ENCODE measurements around the gene VKORC1L1. TPM values are rescaled to one million over a fixed set of nuclear protein-coding genes. Genes with fewer than 3 reads are reported as not detected.
"Not testable (repeated sequence)": the region's sequence is repeated elsewhere in the genome, so short reads cannot be mapped to it uniquely, and the experiment has no call there.

The VKORC1L1 gene
- total RNA-seq, 1 donor from 2014 or later = 32.5 TPM

GRCh38 chr7:65953890-65954450, 81.1 kb downstream of the VKORC1L1 start:
- Mint-ChIP-seq H3K27me3 (ENCODE audit: low read depth) (no peaks in the 10 kb centered on the region), H3K4me3 (ENCODE audit: unreplicated experiment) (no peak overlapping the region), H3K4me1 (ENCODE audit: low read depth) (no peaks in the 10 kb centered on the region), H3K36me3 (ENCODE audit: low read depth) (peaks cover 7% of the 10 kb centered on the region), H3K9me3 (ENCODE audit: low read depth) (no peaks in the 10 kb centered on the region), H3K27ac (ENCODE audit: unreplicated experiment) (no peak overlapping the region)
- DNase-seq (ENCODE audit: low spot score) = peak; percentile 30
- no peak for TF ChIP-seq CTCF (IDR thresholded peaks at IDR 0.05)

- no peaks in the 10 kb centered on the region for H3K27me3 Mint-ChIP-seq (ENCODE audit: low read depth)
- no peak overlapping the region for H3K4me3 Mint-ChIP-seq (ENCODE audit: unreplicated experiment)
- no peak for DNase-seq (ENCODE audit: low spot score)
- no peak for TF ChIP-seq CTCF (IDR thresholded peaks at IDR 0.05)
- peaks cover 13% of the 10 kb centered on the region for H3K36me3 Mint-ChIP-seq (ENCODE audit: low read depth)
- no peaks in the 10 kb centered on the region for H3K4me1 Mint-ChIP-seq (ENCODE audit: low read depth)
- no peak overlapping the region for H3K27ac Mint-ChIP-seq (ENCODE audit: unreplicated experiment)
- H3K9me3 Mint-ChIP-seq (ENCODE audit: low read depth) = no peaks in the 10 kb centered on the region
Measured at GRCh38 chr7:65955718-65956117, 82.8 kb downstream of the VKORC1L1 start.

- Mint-ChIP-seq H3K27ac (ENCODE audit: unreplicated experiment) (no peak overlapping the region), H3K4me1 (ENCODE audit: low read depth) (no peaks in the 10 kb centered on the region), H3K36me3 (ENCODE audit: low read depth) (peaks cover 27% of the 10 kb centered on the region), H3K27me3 (ENCODE audit: low read depth) (no peaks in the 10 kb centered on the region), H3K4me3 (ENCODE audit: unreplicated experiment) (no peak overlapping the region), H3K9me3 (ENCODE audit: low read depth) (no peaks in the 10 kb centered on the region)
- peak; percentile 41 for DNase-seq (ENCODE audit: low spot score)
- TF ChIP-seq CTCF (IDR thresholded peaks at IDR 0.05) = no peak
Measured at GRCh38 chr7:65960351-65961074, 87.6 kb downstream of the VKORC1L1 start.

DNA sequence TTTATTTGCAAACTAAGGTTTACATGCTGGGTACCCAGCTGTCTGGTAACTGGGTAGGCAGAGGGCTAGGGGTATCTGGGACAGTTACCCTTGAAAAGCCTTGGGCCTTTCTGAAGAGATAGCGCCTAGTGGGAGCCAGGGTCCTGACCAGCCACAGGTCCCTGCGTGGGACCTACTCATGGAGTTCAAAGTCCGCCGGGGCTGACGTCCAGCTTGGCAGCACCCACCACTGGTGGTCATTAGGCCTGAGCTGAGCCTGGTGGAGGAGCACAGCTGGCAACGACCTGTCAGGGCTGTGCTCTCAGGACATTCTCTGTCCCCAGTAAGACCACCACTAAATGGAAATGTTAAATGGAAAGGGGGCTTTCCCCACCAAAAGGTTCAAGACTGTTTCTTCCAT, 89.2 kb downstream of the VKORC1L1 start:
- H3K4me1 Mint-ChIP-seq (ENCODE audit: low read depth) = no peaks in the 10 kb centered on the region
- no peaks in the 10 kb centered on the region for H3K27me3 Mint-ChIP-seq (ENCODE audit: low read depth)
- no peak overlapping the region for H3K27ac Mint-ChIP-seq (ENCODE audit: unreplicated experiment)
- TF ChIP-seq CTCF (IDR thresholded peaks at IDR 0.05) = no peak
- DNase-seq (ENCODE audit: low spot score) = peak; percentile 63
- no peak overlapping the region for H3K4me3 Mint-ChIP-seq (ENCODE audit: unreplicated experiment)
- H3K9me3 Mint-ChIP-seq (ENCODE audit: low read depth) = no peaks in the 10 kb centered on the region
- H3K36me3 Mint-ChIP-seq (ENCODE audit: low read depth) = peaks cover 32% of the 10 kb centered on the region

DNA sequence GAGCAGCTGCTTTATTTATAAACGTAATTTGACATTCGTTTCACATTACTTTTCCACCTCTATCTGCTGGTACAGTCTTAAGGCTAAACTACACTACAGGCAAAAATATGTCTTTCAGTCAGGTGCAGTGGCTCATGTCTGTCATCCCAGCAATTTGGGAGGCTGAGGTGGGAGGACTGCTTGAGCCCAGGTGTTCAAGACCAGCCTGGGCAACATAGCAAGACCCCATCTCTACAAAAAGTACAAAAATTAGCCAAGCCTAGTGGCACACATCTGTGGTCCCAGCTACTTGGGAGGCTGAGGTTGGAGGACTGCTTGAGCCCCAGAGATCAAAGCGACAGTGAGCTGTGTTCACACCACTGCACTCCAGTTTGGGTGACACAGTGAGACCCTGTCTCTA, 91.8 kb downstream of the VKORC1L1 start:
- H3K9me3 Mint-ChIP-seq (ENCODE audit: low read depth); H3K4me1 Mint-ChIP-seq (ENCODE audit: low read depth); H3K4me3 Mint-ChIP-seq (ENCODE audit: unreplicated experiment); DNase-seq (ENCODE audit: low spot score); H3K27me3 Mint-ChIP-seq (ENCODE audit: low read depth); H3K27ac Mint-ChIP-seq (ENCODE audit: unreplicated experiment): not testable (repeated sequence)
- peaks cover 40% of the 10 kb centered on the region for H3K36me3 Mint-ChIP-seq (ENCODE audit: low read depth)

GRCh38 chr7:65966146-65966545, 93.3 kb downstream of the VKORC1L1 start:
- no peak for DNase-seq (ENCODE audit: low spot score)
- H3K36me3 Mint-ChIP-seq (ENCODE audit: low read depth) = peaks cover 45% of the 10 kb centered on the region
- no peaks in the 10 kb centered on the region for H3K27me3 Mint-ChIP-seq (ENCODE audit: low read depth)
- no peaks in the 10 kb centered on the region for H3K9me3 Mint-ChIP-seq (ENCODE audit: low read depth)
- no peaks in the 10 kb centered on the region for H3K4me1 Mint-ChIP-seq (ENCODE audit: low read depth)
- TF ChIP-seq CTCF (IDR thresholded peaks at IDR 0.05) = no peak
- H3K4me3 Mint-ChIP-seq (ENCODE audit: unreplicated experiment) = no peak overlapping the region
- no peak overlapping the region for H3K27ac Mint-ChIP-seq (ENCODE audit: unreplicated experiment)

Measured in chondrocyte (in vitro differentiated cells).